ENCODE results near the gene AKT3.

The AKT3 gene

GRCh38 chr1:243548516-243548915, 301.5 kb downstream of the AKT3 start:
- DNase-seq, result no peak

DNA sequence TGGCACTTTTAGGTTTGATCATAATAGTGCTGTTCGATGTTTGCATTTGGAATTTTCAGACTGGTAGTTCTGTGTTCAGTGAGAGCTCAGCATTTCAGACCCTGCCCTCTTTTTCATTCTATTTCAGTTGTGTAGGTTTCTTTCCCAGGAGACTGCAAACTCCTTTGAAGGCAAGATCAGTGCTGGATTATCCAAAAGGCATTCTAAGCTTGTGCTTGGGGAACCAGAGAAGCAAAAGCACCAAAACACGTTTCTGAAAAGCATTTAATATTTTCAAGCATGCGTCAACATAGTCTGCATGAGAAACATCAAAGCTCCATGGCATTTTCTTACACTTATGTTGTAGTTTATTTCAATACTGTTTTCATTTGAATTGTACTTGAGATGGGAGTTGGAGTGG, 302.2 kb downstream of the AKT3 start:
- no peak for DNase-seq

GRCh38 chr1:243546457-243546856, 303.6 kb downstream of the AKT3 start:
- no peak for DNase-seq

DNA sequence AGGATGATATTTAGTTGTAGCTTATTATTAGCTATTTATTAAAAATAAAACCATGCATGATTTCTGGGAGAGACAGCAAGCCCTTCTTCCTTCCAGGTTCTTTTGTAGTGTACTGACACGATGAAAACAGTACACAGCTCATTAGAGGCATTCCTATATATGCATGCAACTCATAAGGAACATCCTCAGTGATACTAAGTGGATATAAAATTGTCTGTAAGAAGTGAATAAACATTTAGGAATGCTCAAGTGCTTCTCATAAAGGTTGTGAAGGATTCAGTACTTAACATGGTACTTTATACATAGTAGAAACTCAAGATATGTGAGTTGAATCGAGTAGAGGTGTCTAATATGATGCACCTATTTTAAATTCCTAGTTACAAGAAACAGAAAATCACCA, 306.5 kb downstream of the AKT3 start:
- DNase-seq, result no peak

DNA sequence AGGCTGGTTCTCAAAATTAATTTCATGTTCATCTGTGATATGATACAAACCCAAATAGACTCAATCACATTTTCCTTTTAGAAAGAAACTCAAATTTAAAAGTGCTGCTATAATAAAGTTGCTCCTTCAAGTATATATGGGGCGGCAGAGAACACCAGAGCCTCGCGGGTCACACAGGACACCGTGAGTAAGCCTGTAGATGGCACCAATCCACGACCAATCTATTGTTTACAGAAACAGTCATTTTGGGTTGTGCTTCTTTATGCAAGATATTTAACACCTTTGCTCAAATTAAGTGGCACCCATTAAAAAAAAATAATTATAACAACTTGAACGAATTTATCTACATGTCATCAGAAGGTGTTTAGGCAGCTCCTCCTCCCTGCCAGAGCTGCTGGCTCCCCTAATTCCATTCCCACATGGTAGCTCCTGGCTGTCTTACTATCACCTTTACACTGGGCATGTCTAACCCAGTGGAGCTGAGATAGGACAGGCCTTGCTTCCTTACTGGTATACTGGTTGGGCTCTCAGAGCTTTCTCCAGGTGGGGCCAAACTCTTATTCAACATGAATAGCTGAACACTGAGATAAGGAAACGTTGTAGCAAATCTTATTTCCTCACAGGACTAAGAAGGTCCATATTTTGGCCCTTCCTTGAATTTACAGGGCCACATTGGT, 307.2 kb downstream of the AKT3 start:
- DNase-seq, result no peak

DNA sequence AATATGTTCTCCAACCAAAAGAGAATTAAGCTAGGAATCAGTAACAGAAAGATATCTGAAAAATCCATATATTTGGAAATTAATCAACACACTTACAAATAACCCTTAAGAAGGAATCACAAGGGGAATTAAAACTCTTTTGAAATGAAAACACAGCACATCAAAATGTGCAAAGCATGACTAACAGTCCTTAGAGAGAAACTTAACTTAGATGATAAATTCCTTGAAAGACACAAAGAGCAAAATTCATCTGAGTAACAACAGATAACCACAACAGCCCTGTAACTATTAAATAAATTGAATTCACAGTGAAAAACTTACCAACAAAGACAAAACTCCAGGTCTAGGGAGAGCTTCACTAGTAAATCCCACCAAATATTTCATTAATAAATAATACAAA, 310.4 kb downstream of the AKT3 start:
- no peak for DNase-seq

GRCh38 chr1:243535014-243535413, 315.0 kb downstream of the AKT3 start:
- no peak for DNase-seq

DNA sequence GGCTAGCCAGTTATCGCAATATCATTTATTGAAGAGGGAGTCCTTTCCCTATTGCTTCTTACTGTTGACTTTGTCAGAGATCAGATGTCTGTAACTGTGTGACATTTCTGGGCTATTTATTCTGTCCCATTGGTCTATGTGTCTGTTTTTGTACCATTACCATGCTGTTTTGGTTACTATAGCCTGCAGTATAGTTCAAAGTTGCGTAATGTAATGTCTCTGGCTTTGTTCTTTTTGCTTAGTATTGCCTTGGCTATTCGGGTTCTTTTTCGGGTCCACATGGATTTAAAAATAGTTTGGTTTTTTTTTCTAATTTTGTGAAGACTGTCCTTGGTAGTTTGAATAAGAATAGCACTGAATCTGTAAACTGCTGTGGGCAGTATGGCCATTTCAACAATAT, 320.5 kb downstream of the AKT3 start:
- no peak for DNase-seq

DNA sequence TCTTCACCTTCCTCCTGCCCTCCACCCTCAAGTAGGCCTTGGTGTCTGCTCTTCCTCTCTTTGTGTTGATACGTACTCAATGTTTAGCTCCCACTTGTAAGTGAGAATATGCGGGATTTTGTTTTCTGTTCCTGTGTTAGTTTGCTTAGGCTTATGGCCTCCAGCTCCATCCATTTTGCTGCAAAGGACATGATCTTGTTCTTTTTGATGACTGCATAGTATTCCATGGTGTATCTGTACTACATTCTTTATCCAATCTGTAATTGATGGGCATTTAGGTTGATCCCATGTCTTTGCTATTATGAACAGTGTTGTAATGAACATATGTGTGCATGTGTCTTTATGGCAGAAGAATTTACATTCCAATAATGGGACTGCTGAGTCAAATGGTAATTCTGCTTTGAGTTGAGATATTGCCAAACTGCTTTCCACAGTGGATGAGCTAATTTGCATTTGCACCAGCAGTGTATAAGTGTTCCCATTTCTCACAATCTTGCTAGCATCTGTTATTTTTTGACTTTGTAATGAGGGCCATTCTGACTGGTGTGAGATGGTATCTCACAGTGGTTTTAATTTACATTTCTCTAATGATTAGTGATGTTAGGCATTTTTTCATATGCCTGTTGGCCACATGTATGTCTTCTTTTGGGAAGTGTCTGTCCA, 321.5 kb downstream of the AKT3 start:
- no peak for DNase-seq

GRCh38 chr1:243526180-243526579, 323.9 kb downstream of the AKT3 start:
- no peak for DNase-seq

DNA sequence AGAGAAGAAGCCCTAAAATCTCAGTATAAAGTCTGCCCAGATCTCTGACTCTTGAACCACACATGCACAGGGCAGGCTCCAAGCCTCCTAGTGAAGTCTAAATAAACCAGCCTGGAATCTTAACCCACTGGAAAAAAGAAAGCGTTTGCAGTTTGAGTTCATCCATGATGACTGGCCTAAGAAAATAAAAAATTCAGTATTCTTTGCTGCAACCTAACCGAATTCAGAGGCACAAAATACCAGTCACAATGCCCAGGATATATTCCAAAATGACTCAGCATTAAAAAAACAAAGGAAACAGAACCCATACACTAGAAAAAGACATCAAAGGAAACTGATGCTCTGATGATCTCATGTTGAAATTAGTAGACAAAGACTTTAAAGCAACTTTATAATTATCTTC, 325.0 kb downstream of the AKT3 start:
- DNase-seq, result no peak

- DNase-seq, result no peak
Measured at GRCh38 chr1:243523766-243524165, 326.3 kb downstream of the AKT3 start.

GRCh38 chr1:243520831-243521230, 329.2 kb downstream of the AKT3 start:
- no peak for DNase-seq

- no peak for DNase-seq
Measured at GRCh38 chr1:243514927-243515326, 335.1 kb downstream of the AKT3 start.

DNA sequence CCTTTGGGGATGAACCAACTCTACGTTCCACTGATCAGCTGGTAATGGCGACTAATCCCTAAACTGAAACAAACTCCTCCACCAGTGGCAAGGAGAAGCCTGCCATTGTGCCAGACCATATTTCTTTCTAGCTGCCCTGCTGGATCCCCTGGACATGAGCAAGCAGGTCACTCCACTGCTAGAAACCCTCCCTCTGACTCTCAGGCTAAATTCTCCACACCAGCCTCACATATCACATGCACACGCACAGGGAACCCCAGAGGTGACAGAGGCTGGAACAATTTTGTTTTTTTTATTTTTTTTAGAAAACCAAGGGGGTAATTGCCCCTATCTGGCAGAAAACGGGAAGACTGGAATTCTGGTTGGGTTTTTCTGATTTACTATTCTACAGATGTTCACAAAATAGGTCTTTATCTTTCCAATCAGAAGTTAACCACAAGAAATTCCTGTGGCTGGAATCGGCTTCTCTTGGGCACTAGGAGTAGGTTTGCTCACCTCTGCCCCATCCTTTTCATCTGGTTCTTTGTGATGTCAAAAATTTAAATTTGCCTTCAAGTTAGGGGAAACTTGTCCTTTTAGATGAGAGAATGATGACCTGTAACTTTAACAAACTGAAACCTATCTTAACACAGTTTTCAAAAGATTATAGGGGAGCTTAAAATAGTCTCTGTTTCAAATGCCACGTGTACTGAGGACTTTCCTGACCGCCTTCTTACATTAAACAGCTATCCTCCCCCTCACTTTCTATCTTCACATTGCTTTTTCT, 336.1 kb downstream of the AKT3 start:
- no peak for DNase-seq

GRCh38 chr1:243510928-243511327, 339.1 kb downstream of the AKT3 start:
- DNase-seq, result no peak

GRCh38 chr1:243508943-243509342, 341.1 kb downstream of the AKT3 start:
- DNase-seq, result no peak

GRCh38 chr1:243508303-243508713, 341.7 kb downstream of the AKT3 start:
- DNase-seq, result no peak

- no peak for DNase-seq
Measured at GRCh38 chr1:243507672-243508302, 342.3 kb downstream of the AKT3 start.

GRCh38 chr1:243507001-243507671, 342.9 kb downstream of the AKT3 start:
- DNase-seq, result no peak

DNA sequence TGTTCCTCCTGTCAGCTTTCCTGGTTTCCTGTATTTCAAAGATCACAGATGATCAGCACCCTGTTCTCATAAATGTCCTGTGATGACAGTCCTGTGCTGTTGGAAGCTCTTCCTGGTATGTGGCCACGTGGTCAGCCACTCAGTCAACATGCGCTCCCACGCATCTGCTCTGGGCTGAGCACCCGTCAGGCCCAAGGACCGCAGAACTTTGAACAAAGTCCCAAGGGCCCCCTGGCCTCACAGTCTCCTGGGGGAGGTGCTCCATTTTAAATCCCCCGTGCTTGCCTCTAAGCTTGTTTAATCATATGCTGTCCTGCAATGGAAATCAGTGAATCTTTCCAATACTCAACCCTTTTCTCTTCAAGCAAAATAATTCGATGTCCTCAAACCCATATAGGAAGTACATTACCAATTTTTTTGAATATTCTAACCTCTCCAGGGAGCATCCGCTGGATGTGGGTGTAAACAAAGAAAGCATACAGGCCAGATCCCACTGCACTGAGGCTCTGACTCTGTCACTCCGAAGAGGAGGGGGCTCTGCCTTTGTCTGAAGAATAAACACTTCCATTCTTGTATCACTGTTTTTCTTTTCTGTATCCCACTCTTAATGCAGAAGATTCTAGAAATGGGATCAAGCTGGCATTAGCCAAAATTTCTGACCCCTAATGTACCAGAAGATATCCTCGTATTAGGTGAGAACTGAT, 343.9 kb downstream of the AKT3 start:
- no peak for DNase-seq

- no peak for DNase-seq
Measured at GRCh38 chr1:243503155-243503554, 346.9 kb downstream of the AKT3 start.

All from DMS153 (cell line).